ENCODE data around the gene POLR2J3. TPM values are rescaled to one million over a fixed set of nuclear protein-coding genes. Genes with fewer than 3 reads are reported as not detected.
"Not testable (repeated sequence)": the region's sequence is repeated elsewhere in the genome, so short reads cannot be mapped to it uniquely, and the experiment has no call there.

The POLR2J3 gene
- 60.3 TPM for polyA plus RNA-seq (ENCODE audit: insufficient read length)

- DNase-seq (ENCODE audit: low read depth) = peak; percentile 57
Measured at GRCh38 chr7:102572261-102573239, at the start of gene POLR2J3. Gene POLR2J3 (minus strand): TSS chr7:102572583. CDS start chr7:102572521, 62 bp downstream.

DNA sequence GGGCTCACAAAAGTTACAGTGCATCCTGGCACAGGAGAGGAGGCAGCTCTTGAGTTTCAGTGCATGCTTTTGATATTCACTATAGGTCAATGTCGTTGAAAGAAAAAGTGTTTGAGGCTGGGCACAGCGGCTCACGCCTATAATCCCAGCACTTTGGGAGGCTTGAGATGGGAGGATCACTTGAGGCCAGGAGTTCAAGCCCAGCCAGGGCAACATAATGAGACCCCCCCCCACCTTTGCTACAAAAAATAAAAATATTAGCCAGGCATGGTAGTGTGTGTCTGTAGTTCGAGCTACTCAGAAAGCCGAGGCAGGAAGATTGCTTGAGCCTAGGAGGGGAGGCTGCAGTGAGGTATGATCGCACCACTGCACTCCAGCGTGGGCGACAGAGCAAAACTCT is 45.7 kb upstream of the POLR2J3 start:
- not testable (repeated sequence) for DNase-seq (ENCODE audit: low read depth)

GRCh38 chr7:102616507-102617125 is 44.2 kb upstream of the POLR2J3 start, which contains the start of gene RASA4:
Gene RASA4 (minus strand): TSS chr7:102616756. CDS start chr7:102616689, 67 bp downstream.
- not testable (repeated sequence) for DNase-seq (ENCODE audit: low read depth)

DNA sequence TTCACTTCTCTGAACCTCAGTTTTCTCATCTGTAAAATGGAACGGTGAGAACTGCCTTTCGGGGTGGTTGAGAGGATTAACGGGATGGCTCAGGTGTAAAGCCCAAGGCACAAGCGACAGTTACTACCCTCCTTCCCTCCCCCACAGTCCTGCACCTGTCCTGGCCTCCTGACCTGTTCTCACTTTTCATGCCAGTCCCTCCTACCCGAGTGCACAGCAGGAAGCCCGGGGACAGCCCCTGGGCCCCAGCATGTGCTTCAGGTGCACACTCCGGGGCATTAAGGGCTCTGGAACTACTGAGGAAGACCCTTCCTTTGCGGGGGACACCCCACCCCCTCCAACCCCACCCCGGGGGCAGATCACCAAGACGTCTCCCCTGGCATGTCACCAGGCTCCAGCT is 43.5 kb upstream of the POLR2J3 start:
- DNase-seq (ENCODE audit: low read depth) = not testable (repeated sequence)

GRCh38 chr7:102614873-102615272 is 42.5 kb upstream of the POLR2J3 start:
- not testable (repeated sequence) for DNase-seq (ENCODE audit: low read depth)

- DNase-seq (ENCODE audit: low read depth) = not testable (repeated sequence)
Measured at GRCh38 chr7:102614346-102614697, 41.9 kb upstream of the POLR2J3 start.

- DNase-seq (ENCODE audit: low read depth) = not testable (repeated sequence)
Measured at GRCh38 chr7:102613575-102614345, 41.4 kb upstream of the POLR2J3 start.

DNA sequence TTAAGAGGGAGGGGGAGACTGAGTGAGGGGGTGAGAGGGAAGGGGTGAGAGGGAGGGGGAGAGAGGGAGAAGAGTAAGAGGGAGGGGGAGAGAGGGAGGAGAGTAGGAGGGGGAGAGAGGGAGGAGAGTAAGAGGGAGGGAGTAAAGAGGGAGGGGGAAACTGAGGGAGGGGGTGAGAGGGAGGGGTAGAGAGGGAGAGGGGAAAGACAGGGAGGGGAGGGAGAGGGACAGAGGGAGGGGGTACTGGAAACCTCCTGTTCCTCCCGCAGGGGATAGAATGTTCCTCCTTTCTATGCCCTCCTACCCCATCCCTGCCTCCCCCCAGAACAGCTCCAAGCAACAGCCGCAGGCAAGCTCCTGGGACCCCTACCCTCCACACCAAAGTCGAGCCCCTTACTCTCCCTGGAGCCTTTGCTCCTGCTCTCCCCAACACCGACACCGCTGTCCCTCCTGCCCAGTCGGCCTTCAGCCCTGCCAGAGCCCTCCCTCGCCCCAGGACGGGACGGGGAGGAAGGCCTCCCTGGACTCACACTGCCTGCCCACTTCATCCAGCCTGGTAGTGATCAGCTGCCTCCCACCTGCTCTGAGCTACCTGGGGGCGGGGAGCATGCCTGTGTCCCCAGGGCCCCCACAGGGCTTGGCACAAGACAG is 39.4 kb upstream of the POLR2J3 start:
- DNase-seq (ENCODE audit: low read depth) = not testable (repeated sequence)

DNA sequence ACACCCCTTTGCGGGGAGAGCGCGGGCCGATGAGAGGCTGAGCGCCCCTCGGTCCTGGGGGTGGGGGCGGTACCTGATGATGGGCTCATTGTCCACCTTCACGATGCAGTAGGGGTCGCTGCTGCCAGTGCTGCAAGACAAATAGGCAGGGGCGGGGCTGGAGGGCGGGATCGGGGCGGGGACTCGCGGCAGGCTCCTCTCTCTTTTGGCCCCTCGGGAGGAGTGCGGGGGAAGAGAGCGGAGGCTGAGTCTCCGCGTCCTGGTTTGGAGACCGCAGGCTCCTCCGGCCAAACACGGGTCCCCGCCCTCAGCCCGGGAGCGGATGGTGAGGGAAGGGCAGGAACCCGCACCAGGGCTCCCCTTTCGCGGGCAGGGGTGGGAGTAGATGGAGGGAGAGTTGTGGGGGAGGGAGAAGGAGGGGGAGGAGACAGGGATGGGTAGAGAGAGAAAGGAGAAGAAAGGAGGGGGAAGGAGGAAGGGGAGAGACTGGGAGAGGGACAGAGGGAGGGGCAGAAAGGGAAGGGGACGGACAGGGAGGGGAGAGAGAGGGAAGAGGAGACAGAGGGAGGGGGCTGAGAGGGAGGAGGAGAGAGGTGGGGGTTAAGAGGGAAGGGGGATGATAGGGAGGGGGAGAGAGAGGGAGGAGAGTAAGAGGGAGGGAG is 38.8 kb upstream of the POLR2J3 start:
- not testable (repeated sequence) for DNase-seq (ENCODE audit: low read depth)

- DNase-seq (ENCODE audit: low read depth) = not testable (repeated sequence)
Measured at GRCh38 chr7:102610441-102610840, 38.1 kb upstream of the POLR2J3 start.

GRCh38 chr7:102609734-102610133 is 37.4 kb upstream of the POLR2J3 start:
- not testable (repeated sequence) for DNase-seq (ENCODE audit: low read depth)

DNA sequence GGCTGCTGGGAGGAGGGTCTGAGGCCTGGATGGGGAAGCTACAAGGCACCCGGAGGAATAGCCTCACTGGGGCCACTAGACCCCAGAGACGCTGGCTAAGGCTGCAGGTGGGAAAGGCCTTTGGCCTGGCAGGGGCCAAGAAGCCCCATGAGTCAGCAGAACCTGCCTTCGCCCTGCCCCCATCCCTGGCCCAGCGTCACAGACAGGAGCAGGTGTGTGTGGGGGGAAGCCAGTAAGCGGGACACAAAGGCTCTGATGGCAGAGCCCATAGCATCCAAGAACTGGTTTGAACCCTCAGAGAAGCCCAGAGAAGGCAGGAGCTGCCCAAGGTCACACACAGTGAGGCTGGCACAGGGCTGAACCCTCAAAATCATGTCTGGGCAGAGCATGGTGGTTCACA is 34.5 kb upstream of the POLR2J3 start:
- not testable (repeated sequence) for DNase-seq (ENCODE audit: low read depth)

- not testable (repeated sequence) for DNase-seq (ENCODE audit: low read depth)
Measured at GRCh38 chr7:102604431-102605145, 32.2 kb upstream of the POLR2J3 start.

DNA sequence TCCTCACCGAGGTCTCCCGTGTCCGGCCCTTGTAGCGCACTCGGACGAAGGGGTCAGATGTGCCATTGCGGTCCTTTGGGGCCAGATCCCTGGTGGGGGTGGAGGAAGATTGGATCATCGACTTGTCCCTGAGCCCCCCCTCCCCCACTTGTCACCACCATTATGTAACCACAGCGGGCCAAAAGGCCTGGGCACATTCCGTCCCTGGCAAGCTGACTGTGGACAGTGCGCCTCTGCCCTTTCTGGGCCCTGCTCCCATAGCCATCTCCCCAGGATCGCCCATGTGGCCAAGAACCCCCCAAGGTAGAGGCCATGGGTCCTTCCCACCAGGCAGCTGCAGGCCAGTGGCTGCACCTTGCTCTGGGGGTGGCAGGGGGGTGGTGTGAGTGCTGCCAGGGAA is 29.9 kb upstream of the POLR2J3 start:
- DNase-seq (ENCODE audit: low read depth) = not testable (repeated sequence)

GRCh38 chr7:102599699-102600098 is 27.3 kb upstream of the POLR2J3 start:
- DNase-seq (ENCODE audit: low read depth) = not testable (repeated sequence)

GRCh38 chr7:102596036-102596435 is 23.7 kb upstream of the POLR2J3 start:
- not testable (repeated sequence) for DNase-seq (ENCODE audit: low read depth)

GRCh38 chr7:102593637-102594334 is 21.4 kb upstream of the POLR2J3 start:
- DNase-seq (ENCODE audit: low read depth) = not testable (repeated sequence)

DNA sequence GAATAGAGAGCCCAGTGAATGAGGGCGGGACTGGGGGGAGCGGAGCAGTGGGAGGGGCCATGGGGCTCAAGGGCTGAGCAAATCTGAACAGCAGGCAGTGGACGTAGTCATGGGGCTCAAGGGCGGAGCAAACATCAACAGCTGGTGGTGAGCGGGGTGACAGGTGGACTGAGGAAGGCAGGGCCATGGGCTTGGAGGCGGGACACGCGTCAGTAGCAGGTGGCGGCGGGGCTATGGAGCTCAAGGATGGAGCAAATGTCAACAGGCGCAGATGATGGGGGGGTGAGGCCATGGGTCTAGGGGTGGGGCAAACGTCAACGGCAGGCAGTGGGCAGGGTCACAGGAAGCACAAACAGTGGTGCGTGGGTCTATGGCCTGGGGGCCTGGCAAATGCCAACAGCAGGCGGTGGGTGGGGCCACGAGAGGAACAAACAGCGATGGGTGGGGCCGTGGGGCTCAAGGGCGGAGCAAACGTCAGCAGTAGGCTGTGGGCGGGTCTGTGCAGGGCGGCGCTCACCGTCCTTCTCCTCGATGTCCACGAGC is 20.2 kb upstream of the POLR2J3 start:
- DNase-seq (ENCODE audit: low read depth) = not testable (repeated sequence)

DNA sequence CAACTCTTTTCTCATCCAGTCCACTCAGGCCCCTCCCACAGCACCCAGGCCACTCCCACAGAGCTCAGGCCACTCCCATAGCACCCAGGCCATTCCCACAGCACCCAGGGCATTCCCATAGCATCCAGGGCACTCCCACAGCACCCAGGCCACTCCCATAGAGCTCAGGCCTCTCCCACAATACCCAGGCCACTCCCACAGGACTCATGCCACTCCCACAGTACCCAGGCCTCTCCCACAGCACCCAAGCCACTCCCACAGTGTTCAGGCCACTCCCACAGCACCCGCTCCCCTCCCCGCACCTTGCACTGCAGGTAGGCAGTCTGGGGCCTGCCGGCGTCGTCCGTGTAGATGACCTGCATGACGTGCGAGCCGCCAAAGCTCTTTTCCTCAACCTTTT is 17.5 kb upstream of the POLR2J3 start:
- not testable (repeated sequence) for DNase-seq (ENCODE audit: low read depth)
